ENCODE data around the gene F5.

Gene F5

DNA sequence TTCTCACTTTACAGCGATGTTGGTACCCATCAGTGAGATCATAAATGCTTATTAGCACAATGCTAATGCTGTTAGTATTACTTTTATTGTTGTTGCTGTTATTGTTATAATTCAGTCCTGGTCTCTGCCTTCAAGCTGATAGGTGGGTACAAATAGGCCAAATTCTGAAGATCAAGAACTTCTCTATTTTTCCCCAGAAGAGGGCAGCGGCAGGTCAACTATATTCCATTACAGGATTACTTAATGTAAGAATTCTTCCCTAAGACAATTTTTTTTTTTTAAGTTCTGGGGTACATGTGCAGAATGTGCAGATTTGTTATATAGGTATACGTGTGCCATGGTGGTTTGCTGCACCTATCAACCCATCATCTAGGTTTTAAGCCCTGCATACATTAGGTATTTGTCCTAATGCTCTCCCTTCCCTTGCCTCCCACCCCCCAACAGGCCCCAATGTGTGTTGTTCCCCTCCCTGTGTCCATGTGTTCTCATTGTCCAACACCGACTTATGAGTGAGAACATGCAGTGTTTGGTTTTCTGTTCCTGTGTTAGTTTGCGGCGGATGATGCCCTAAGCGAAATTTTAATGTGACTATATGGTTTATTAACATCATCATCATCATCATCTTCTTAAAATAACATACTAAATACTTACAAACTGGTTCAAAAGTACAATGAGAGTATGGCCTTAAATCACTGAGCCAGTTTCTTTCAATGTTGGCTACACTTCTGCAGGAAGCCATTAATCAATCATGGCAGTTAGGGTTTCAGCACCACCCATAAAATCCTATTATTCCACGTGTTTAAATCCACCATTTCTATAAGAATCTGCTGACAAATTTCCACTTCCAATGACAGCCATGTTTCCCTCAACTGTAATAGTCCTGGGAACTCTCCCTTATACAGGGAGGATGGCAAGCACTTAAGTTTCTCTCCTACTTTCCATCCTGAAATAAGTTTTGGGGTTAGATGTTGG lies 119.7 kb downstream of the F5 start:
- TF ChIP-seq YY1 (IDR thresholded peaks at IDR 0.05; ENCODE audit: low read depth) = no peak
- peak; percentile 63 for TF ChIP-seq RAD21 (IDR thresholded peaks at IDR 0.05; ENCODE audit: low read depth)
- no peak for TF ChIP-seq CEBPB (IDR thresholded peaks at IDR 0.05)
- no peak for TF ChIP-seq TAF1 (IDR thresholded peaks at IDR 0.05; ENCODE audit: low read depth)

DNA sequence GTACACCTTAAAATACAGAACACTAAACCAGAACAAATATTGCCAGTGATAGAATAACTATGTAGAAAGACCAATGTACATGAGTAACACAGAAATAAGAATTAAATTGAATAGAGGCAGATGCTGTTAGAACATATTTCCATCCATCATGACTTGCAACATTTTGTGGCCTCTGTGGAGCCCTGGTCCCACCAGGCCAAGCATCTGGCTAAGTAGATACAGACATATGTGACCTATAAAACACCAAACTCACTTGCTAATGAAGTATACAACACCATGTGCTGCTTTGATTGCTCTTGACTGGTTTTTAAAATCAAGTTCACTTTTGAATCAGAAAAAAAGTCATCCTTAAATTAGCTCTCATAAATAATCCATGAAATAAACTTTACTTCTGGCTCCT lies 121.0 kb downstream of the F5 start:
- TF ChIP-seq EGR1 (IDR thresholded peaks at IDR 0.05) = no peak
- TF ChIP-seq, protein P1, sequence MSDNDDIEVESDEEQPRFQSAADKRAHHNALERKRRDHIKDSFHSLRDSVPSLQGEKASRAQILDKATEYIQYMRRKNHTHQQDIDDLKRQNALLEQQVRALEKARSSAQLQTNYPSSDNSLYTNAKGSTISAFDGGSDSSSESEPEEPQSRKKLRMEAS (IDR thresholded peaks at IDR 0.05) = no peak
- TF ChIP-seq, protein P2, sequence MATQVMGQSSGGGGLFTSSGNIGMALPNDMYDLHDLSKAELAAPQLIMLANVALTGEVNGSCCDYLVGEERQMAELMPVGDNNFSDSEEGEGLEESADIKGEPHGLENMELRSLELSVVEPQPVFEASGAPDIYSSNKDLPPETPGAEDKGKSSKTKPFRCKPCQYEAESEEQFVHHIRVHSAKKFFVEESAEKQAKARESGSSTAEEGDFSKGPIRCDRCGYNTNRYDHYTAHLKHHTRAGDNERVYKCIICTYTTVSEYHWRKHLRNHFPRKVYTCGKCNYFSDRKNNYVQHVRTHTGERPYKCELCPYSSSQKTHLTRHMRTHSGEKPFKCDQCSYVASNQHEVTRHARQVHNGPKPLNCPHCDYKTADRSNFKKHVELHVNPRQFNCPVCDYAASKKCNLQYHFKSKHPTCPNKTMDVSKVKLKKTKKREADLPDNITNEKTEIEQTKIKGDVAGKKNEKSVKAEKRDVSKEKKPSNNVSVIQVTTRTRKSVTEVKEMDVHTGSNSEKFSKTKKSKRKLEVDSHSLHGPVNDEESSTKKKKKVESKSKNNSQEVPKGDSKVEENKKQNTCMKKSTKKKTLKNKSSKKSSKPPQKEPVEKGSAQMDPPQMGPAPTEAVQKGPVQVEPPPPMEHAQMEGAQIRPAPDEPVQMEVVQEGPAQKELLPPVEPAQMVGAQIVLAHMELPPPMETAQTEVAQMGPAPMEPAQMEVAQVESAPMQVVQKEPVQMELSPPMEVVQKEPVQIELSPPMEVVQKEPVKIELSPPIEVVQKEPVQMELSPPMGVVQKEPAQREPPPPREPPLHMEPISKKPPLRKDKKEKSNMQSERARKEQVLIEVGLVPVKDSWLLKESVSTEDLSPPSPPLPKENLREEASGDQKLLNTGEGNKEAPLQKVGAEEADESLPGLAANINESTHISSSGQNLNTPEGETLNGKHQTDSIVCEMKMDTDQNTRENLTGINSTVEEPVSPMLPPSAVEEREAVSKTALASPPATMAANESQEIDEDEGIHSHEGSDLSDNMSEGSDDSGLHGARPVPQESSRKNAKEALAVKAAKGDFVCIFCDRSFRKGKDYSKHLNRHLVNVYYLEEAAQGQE (IDR thresholded peaks at IDR 0.05; ENCODE audit: low read depth) = no peak
- TF ChIP-seq RAD21 (IDR thresholded peaks at IDR 0.05; ENCODE audit: low read depth) = no peak
- TF ChIP-seq EP300 (IDR thresholded peaks at IDR 0.05; ENCODE audit: borderline replicate concordance) = no peak
- no peak for TF ChIP-seq TEAD4 (IDR thresholded peaks at IDR 0.05)
- no peak for TF ChIP-seq ZBTB7A (IDR thresholded peaks at IDR 0.05; ENCODE audit: low read depth)
- no peak for TF ChIP-seq CREB1 (IDR thresholded peaks at IDR 0.05; ENCODE audit: low read depth)
- TF ChIP-seq, protein P3, sequence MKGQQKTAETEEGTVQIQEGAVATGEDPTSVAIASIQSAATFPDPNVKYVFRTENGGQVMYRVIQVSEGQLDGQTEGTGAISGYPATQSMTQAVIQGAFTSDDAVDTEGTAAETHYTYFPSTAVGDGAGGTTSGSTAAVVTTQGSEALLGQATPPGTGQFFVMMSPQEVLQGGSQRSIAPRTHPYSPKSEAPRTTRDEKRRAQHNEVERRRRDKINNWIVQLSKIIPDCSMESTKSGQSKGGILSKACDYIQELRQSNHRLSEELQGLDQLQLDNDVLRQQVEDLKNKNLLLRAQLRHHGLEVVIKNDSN (IDR thresholded peaks at IDR 0.05) = no peak
- TF ChIP-seq CEBPB (IDR thresholded peaks at IDR 0.05) = no peak
- no peak for TF ChIP-seq YY1 (IDR thresholded peaks at IDR 0.05; ENCODE audit: low read depth)
- TF ChIP-seq TAF1 (IDR thresholded peaks at IDR 0.05; ENCODE audit: low read depth) = no peak
- no peak for TF ChIP-seq FOXM1 (IDR thresholded peaks at IDR 0.05; ENCODE audit: borderline replicate concordance, low read depth)

Data from Ishikawa (cell line).